NT2/D1 (cell line): ENCODE data around the gene IGSF8.

Experiments used
- DNase-seq: peaks from one replicate; pipeline ENCODE4 v3.0.0-alpha.2; 2011; ENCODE audit warnings: low read depth, low spot score
- H3K27me3 ChIP-seq: 2 replicates; pipeline ENCODE4 v1.6.0; 2011; ENCODE audit warnings: mild to moderate bottlenecking; ENCODE audit not compliant: insufficient read length, insufficient read depth
- H3K36me3 ChIP-seq: 2 replicates; pipeline ENCODE4 v1.6.1; 2011; ENCODE audit warnings: mild to moderate bottlenecking, low read length, mixed read lengths; ENCODE audit not compliant: insufficient read depth, insufficient read length
- H3K4me1 ChIP-seq: 2 replicates; pipeline ENCODE4 v1.5.1; 2011; ENCODE audit not compliant: insufficient read depth, insufficient read length
- H3K4me3 ChIP-seq: 2 replicates; pipeline ENCODE4 v1.5.1; 2011; ENCODE audit warnings: low read depth; ENCODE audit not compliant: insufficient read length
- H3K9ac ChIP-seq: 2 replicates; pipeline ENCODE4 v1.6.0; 2011; ENCODE audit warnings: low read depth; ENCODE audit not compliant: insufficient read length
- H3K9me3 ChIP-seq: 2 replicates; pipeline ENCODE4 v1.5.1; 2011; ENCODE audit warnings: mild to moderate bottlenecking, low read length; ENCODE audit not compliant: insufficient read depth
- SUZ12 ChIP-seq: IDR thresholded peaks from 2 replicates; pipeline ENCODE4 v1.6.1; 2011; ENCODE audit not compliant: insufficient read length, insufficient read depth; ENCODE audit errors: extremely low read depth
- YY1 ChIP-seq: IDR thresholded peaks from 2 replicates; pipeline ENCODE4 v1.6.1; 2011; ENCODE audit not compliant: insufficient read length, insufficient read depth
- ZNF274 ChIP-seq: IDR thresholded peaks from 2 replicates; pipeline ENCODE4 v1.6.1; 2011; ENCODE audit warnings: mild to moderate bottlenecking, low read depth, low read length

IGSF8 gene

GRCh38 chr1:160075836-160076235 is 22.6 kb downstream of the IGSF8 start:
- peaks cover 3% of the 10 kb centered on the region for H3K4me1 ChIP-seq
- no peaks in the 10 kb centered on the region for H3K36me3 ChIP-seq
- H3K4me3 ChIP-seq: no peak overlapping the region
- no peak for DNase-seq
- peaks cover 37% of the 10 kb centered on the region for H3K27me3 ChIP-seq
- no peak for TF ChIP-seq ZNF274
- H3K9ac ChIP-seq: no peak overlapping the region
- no peaks in the 10 kb centered on the region for H3K9me3 ChIP-seq

GRCh38 chr1:160074865-160075264 is 23.6 kb downstream of the IGSF8 start:
- H3K9ac ChIP-seq: no peak overlapping the region
- H3K4me3 ChIP-seq: no peak overlapping the region
- no peaks in the 10 kb centered on the region for H3K36me3 ChIP-seq
- H3K9me3 ChIP-seq: no peaks in the 10 kb centered on the region
- DNase-seq: no peak
- H3K27me3 ChIP-seq: peaks cover 36% of the 10 kb centered on the region
- H3K4me1 ChIP-seq: peaks cover 3% of the 10 kb centered on the region
- TF ChIP-seq ZNF274 (no peak), SUZ12 (no peak), YY1 (no peak)

- Histone ChIP-seq H3K4me1 (peaks cover 11% of the 10 kb centered on the region), H3K4me3 (no peak overlapping the region), H3K9me3 (no peaks in the 10 kb centered on the region), H3K9ac (no peak overlapping the region), H3K36me3 (no peaks in the 10 kb centered on the region), H3K27me3 (peaks cover 54% of the 10 kb centered on the region)
- no peak for TF ChIP-seq YY1
- TF ChIP-seq SUZ12: no peak
- TF ChIP-seq ZNF274: no peak
- no peak for DNase-seq
Observed at GRCh38 chr1:160071289-160071688, 27.1 kb downstream of the IGSF8 start.

GRCh38 chr1:160070243-160071163 is 27.9 kb downstream of the IGSF8 start:
- TF ChIP-seq ZNF274 (no peak), SUZ12 (peak; percentile 62)
- H3K4me3 ChIP-seq: peak overlapping the region; percentile 35
- DNase-seq: peak; percentile 74
- peaks cover 54% of the 10 kb centered on the region for H3K27me3 ChIP-seq
- peak overlapping the region; percentile 65 for H3K9ac ChIP-seq
- H3K9me3 ChIP-seq: no peaks in the 10 kb centered on the region
- H3K36me3 ChIP-seq: no peaks in the 10 kb centered on the region
- peaks cover 11% of the 10 kb centered on the region for H3K4me1 ChIP-seq

GRCh38 chr1:160069460-160070231 is 28.8 kb downstream of the IGSF8 start, which contains the start of gene KCNJ10:
TSS of gene KCNJ10 (minus strand) at chr1:160070160. CDS start at chr1:160042532, 27,628 bp downstream.
- no peak for TF ChIP-seq SUZ12
- no peak for TF ChIP-seq ZNF274
- TF ChIP-seq YY1: no peak
- Histone ChIP-seq H3K9ac (peak within 1 kb of the TSS; percentile 65), H3K4me1 (peaks cover 14% of the 10 kb centered on the region), H3K9me3 (no peaks in the 10 kb centered on the region), H3K36me3 (no peaks in the 10 kb centered on the region), H3K4me3 (peak within 1 kb of the TSS; percentile 35), H3K27me3 (peaks cover 49% of the 10 kb centered on the region)
- DNase-seq: no peak

GRCh38 chr1:160068225-160068624 is 30.2 kb downstream of the IGSF8 start:
- no peak for TF ChIP-seq SUZ12
- TF ChIP-seq ZNF274: no peak
- TF ChIP-seq YY1: no peak
- H3K36me3 ChIP-seq: no peaks in the 10 kb centered on the region
- peaks cover 45% of the 10 kb centered on the region for H3K27me3 ChIP-seq
- no peak overlapping the region for H3K9ac ChIP-seq
- peaks cover 14% of the 10 kb centered on the region for H3K4me1 ChIP-seq
- H3K4me3 ChIP-seq: no peak overlapping the region
- no peak for DNase-seq
- no peaks in the 10 kb centered on the region for H3K9me3 ChIP-seq

GRCh38 chr1:160066829-160067745 is 31.3 kb downstream of the IGSF8 start:
- peaks cover 36% of the 10 kb centered on the region for H3K27me3 ChIP-seq
- no peak for TF ChIP-seq SUZ12
- no peaks in the 10 kb centered on the region for H3K36me3 ChIP-seq
- H3K4me1 ChIP-seq: peaks cover 21% of the 10 kb centered on the region
- no peak overlapping the region for H3K9ac ChIP-seq
- no peak for DNase-seq
- H3K9me3 ChIP-seq: no peaks in the 10 kb centered on the region
- no peak overlapping the region for H3K4me3 ChIP-seq
